H1 (cell line): Measurements from ENCODE around the gene PER2. TPM values are rescaled to one million over a fixed set of nuclear protein-coding genes. Genes with fewer than 3 reads are reported as not detected.

Source experiments
- CTCF ChIA-PET: fragments of 300-600 bp; sonication (Branson Sonifier 250); formaldehyde crosslinking; loops from one replicate; lab custom pipeline; 2021; ENCODE audit not compliant: partially characterized antibody; lab: Charles Lee
- POLR2A ChIA-PET: fragments of 300-600 bp; sonication (Branson Sonifier 250); formaldehyde crosslinking; loops from one replicate; lab custom pipeline; 2021; ENCODE audit warnings: inconsistent platforms; ENCODE audit not compliant: partially characterized antibody; lab: Charles Lee
- DNase-seq, 2 experiments: peaks; one replicate each; pipeline versions ENCODE4 v3.0.0 to v3.0.0-alpha.2; 2010 to 2022; ENCODE audit warnings: low spot score in 2 of 2, low read depth in 1 of 2, mixed read lengths in 1 of 2
- FAIRE-seq: peaks from 2 replicates; lab custom pipeline; 2011; peaks lifted over from hg19 to GRCh38; lab: Jason Lieb, UNC
- H2AFZ ChIP-seq: 2 replicates; pipeline ENCODE4 v1.8.1; 2012; ENCODE audit warnings: low read length, inconsistent platforms
- H2AK5ac ChIP-seq: 2 replicates; pipeline ENCODE4 v1.6.1; 2013; ENCODE audit warnings: low read depth, low read length
- H2BK120ac ChIP-seq: replicated peaks from 2 replicates; pipeline ENCODE3; 2013; ENCODE audit warnings: low read depth, low read length, inconsistent platforms
- H2BK12ac ChIP-seq: 2 replicates; pipeline ENCODE4 v1.6.1; 2013; ENCODE audit warnings: low read depth, low read length
- H2BK15ac ChIP-seq: 2 replicates; pipeline ENCODE4 v1.6.1; 2013; ENCODE audit warnings: low read length
- H2BK20ac ChIP-seq: 2 replicates; pipeline ENCODE4 v1.6.1; 2013; ENCODE audit warnings: low read length
- H2BK5ac ChIP-seq: 2 replicates; pipeline ENCODE4 v1.6.1; 2013; ENCODE audit warnings: low read depth, low read length
- H3K14ac ChIP-seq: 2 replicates; pipeline ENCODE4 v1.6.1; 2013; ENCODE audit warnings: inconsistent platforms; ENCODE audit not compliant: insufficient read length
- H3K18ac ChIP-seq: 2 replicates; pipeline ENCODE4 v1.6.1; 2013; ENCODE audit warnings: low read length; ENCODE audit errors: extremely low read depth
- H3K23ac ChIP-seq: 2 replicates; pipeline ENCODE4 v1.6.1; 2013; ENCODE audit warnings: inconsistent platforms; ENCODE audit not compliant: insufficient read length
- H3K23me2 ChIP-seq: 2 replicates; pipeline ENCODE4 v1.6.1; 2013; ENCODE audit warnings: low read depth, low read length
- H3K27ac ChIP-seq: 2 replicates; pipeline ENCODE4 v1.6.1; 2011; ENCODE audit warnings: low read depth, low read length, inconsistent platforms
- H3K27me3 ChIP-seq, 4 experiments: replicated peaks in 1 of 4; 1 replicate in 1 of 4; 2 replicates in 3 of 4; pipeline versions ENCODE4 v1.6.1 to v1.8.1; 2011 to 2013; ENCODE audit warnings: low read length in 3 of 4, mild to moderate bottlenecking in 3 of 4, inconsistent platforms in 2 of 4, mixed read lengths in 2 of 4, moderate library complexity in 1 of 4; ENCODE audit not compliant: control insufficient read depth in 3 of 4, insufficient read depth in 3 of 4; ENCODE audit errors: extremely low read depth in 1 of 4
- H3K36me3 ChIP-seq, 4 experiments: 2 replicates each; pipeline versions ENCODE4 v1.6.1 to v1.8.1; 2011 to 2013; ENCODE audit warnings: mild to moderate bottlenecking in 4 of 4, low read length in 3 of 4, moderate library complexity in 2 of 4, control low read depth in 1 of 4, inconsistent platforms in 1 of 4; ENCODE audit not compliant: insufficient read depth in 4 of 4, control insufficient read depth in 2 of 4
- H3K4ac ChIP-seq: replicated peaks from 2 replicates; pipeline ENCODE3; 2013; ENCODE audit warnings: low read length, low read depth, mixed read lengths, inconsistent platforms; ENCODE audit not compliant: insufficient read length
- H3K4me1 ChIP-seq, 4 experiments: replicated peaks in 1 of 4; 1 replicate in 1 of 4; 2 replicates in 3 of 4; pipeline versions ENCODE4 v1.6.1 to v1.8.1; 2011 to 2013; ENCODE audit warnings: low read length in 3 of 4, inconsistent platforms in 2 of 4, mixed read lengths in 1 of 4; ENCODE audit not compliant: insufficient read depth in 4 of 4, control insufficient read depth in 3 of 4
- H3K4me2 ChIP-seq, 2 experiments: 2 replicates each; pipeline versions ENCODE4 v1.6.1 to v1.8.1; 2011 to 2013; ENCODE audit warnings: low read depth in 2 of 2, low read length in 2 of 2, control low read depth in 1 of 2, inconsistent platforms in 1 of 2, mild to moderate bottlenecking in 1 of 2; ENCODE audit not compliant: insufficient read depth in 1 of 2
- H3K4me3 ChIP-seq, 4 experiments: fragments of 200-600, 300-600 bp in 1 of 4; sonication (generic), shearing (Covaris generic), sonication (Bioruptor Twin) in 1 of 4; 2 replicates each; pipeline versions ENCODE4 v1.5.1 to v1.8.1; 2011 to 2016; ENCODE audit warnings: low read length in 4 of 4, low read depth in 3 of 4, control low read depth in 2 of 4, inconsistent platforms in 2 of 4, mild to moderate bottlenecking in 2 of 4, mixed read lengths in 1 of 4, moderate library complexity in 1 of 4; ENCODE audit not compliant: insufficient read depth in 2 of 4; ENCODE audit errors: extremely low read depth in 1 of 4
- H3K56ac ChIP-seq: replicated peaks from 2 replicates; pipeline ENCODE3; 2013; ENCODE audit warnings: low read depth, mild to moderate bottlenecking, mixed read lengths, low read length, inconsistent platforms; ENCODE audit not compliant: insufficient read length
- H3K79me1 ChIP-seq: 2 replicates; pipeline ENCODE4 v1.6.1; 2013; ENCODE audit warnings: low read depth, low read length, control low read depth
- H3K79me2 ChIP-seq, 2 experiments: 2 replicates each; pipeline versions ENCODE4 v1.6.1 to v1.8.1; 2012 to 2013; ENCODE audit warnings: low read length in 2 of 2, mild to moderate bottlenecking in 2 of 2, inconsistent platforms in 1 of 2; ENCODE audit not compliant: insufficient read depth in 2 of 2, control insufficient read depth in 1 of 2
- H3K9ac ChIP-seq, 4 experiments: replicated peaks in 1 of 4; 1 replicate in 1 of 4; 2 replicates in 3 of 4; pipeline versions ENCODE4 v1.6.1 to v1.8.1; 2011 to 2013; ENCODE audit warnings: low read depth in 3 of 4, low read length in 3 of 4, control low read depth in 2 of 4, mild to moderate bottlenecking in 2 of 4, moderate library complexity in 2 of 4, inconsistent platforms in 1 of 4; ENCODE audit errors: extremely low read depth in 1 of 4
- H3K9me3 ChIP-seq, 2 experiments: 2 replicates each; pipeline versions ENCODE4 v1.6.1 to v1.8.1; 2012 to 2013; ENCODE audit warnings: mild to moderate bottlenecking in 2 of 2, moderate library complexity in 2 of 2, control low read depth in 1 of 2, inconsistent platforms in 1 of 2, low read depth in 1 of 2, low read length in 1 of 2, mixed read lengths in 1 of 2; ENCODE audit not compliant: insufficient read depth in 2 of 2
- H4K20me1 ChIP-seq, 2 experiments: replicated peaks in 1 of 2; 2 replicates each; pipeline versions ENCODE3 to v1.8.1; 2011 to 2013; ENCODE audit warnings: inconsistent platforms in 2 of 2, low read length in 2 of 2, mild to moderate bottlenecking in 1 of 2; ENCODE audit not compliant: insufficient read depth in 2 of 2, control insufficient read depth in 1 of 2
- H4K5ac ChIP-seq: 2 replicates; pipeline ENCODE4 v1.6.1; 2013; ENCODE audit warnings: low read length, low read depth, mixed read lengths, inconsistent platforms; ENCODE audit not compliant: insufficient read length
- H4K8ac ChIP-seq: 2 replicates; pipeline ENCODE4 v1.8.0; 2013; ENCODE audit warnings: mild to moderate bottlenecking, moderate library complexity, low read length, inconsistent platforms; ENCODE audit not compliant: insufficient read depth; ENCODE audit errors: extremely low read depth
- H4K91ac ChIP-seq: replicated peaks from 2 replicates; pipeline ENCODE3; 2013; ENCODE audit warnings: low read length, mixed read lengths, inconsistent platforms; ENCODE audit not compliant: insufficient read length
- ASH2L ChIP-seq: fragments of 200-600, 300-600 bp; sonication (generic); IDR thresholded peaks from one replicate; pipeline ENCODE4 v1.7.1; 2017; ENCODE audit warnings: low read length
- BCL11A ChIP-seq, 2 experiments: IDR thresholded peaks; one replicate each; pipeline ENCODE4 v1.6.1; 2011; ENCODE audit warnings: low read depth in 2 of 2, low read length in 2 of 2, mild to moderate bottlenecking in 2 of 2
- CHD1 ChIP-seq: IDR thresholded peaks from 2 replicates; pipeline ENCODE4 v1.6.1; 2012; ENCODE audit warnings: low read depth, low read length, improper control_type of control experiment
- CREB1 ChIP-seq: IDR thresholded peaks from 2 replicates; pipeline ENCODE4 v1.6.1; 2012; ENCODE audit warnings: inconsistent platforms
- CTCF ChIP-seq, 3 experiments: IDR thresholded peaks; 1 replicate in 2 of 3; 2 replicates in 1 of 3; pipeline versions ENCODE4 v1.5.1 to v1.6.1; 2011; ENCODE audit warnings: low read length in 3 of 3, mild to moderate bottlenecking in 3 of 3, inconsistent platforms in 2 of 3, low read depth in 1 of 3, moderate library complexity in 1 of 3; ENCODE audit not compliant: insufficient read depth in 1 of 3; ENCODE audit errors: control extremely low read depth in 1 of 3
- EP300 ChIP-seq, 2 experiments: IDR thresholded peaks; 1 replicate in 1 of 2; 2 replicates in 1 of 2; pipeline ENCODE4 v1.6.1; 2011 to 2012; ENCODE audit warnings: low read depth in 2 of 2, low read length in 2 of 2, mild to moderate bottlenecking in 2 of 2, borderline replicate concordance in 1 of 2, inconsistent platforms in 1 of 2, moderate library complexity in 1 of 2
- MAX ChIP-seq: IDR thresholded peaks from 2 replicates; pipeline ENCODE4 v1.6.1; 2012; ENCODE audit warnings: inconsistent platforms
- RBBP5 ChIP-seq: IDR thresholded peaks from 2 replicates; pipeline ENCODE4 v1.7.1; 2012; ENCODE audit warnings: low read depth, mild to moderate bottlenecking, inconsistent platforms, low read length, moderate library complexity, borderline replicate concordance
- SIRT6 ChIP-seq: IDR thresholded peaks from one replicate; pipeline ENCODE4 v1.7.1; 2012; ENCODE audit warnings: low read length, inconsistent platforms
- SP4 ChIP-seq: IDR thresholded peaks from 2 replicates; pipeline ENCODE4 v1.6.1; 2012; ENCODE audit warnings: low read length, inconsistent platforms
- TEAD4 ChIP-seq: IDR thresholded peaks from 2 replicates; pipeline ENCODE4 v1.6.1; 2012; ENCODE audit warnings: low read depth, low read length, inconsistent platforms, mixed read lengths
- WGBS, 2 experiments: shearing (Covaris generic) in 1 of 2; methylation state at CpG; one replicate each; pipeline versions ENCODE4 v1.1.6 to v1.1.7; 2013 to 2015; ENCODE audit warnings: low lambda C conversion rate in 2 of 2, mixed read lengths in 2 of 2, inconsistent platforms in 1 of 2, low coverage in 1 of 2, missing lambda C conversion rate in 1 of 2; ENCODE audit not compliant: insufficient replicate concordance in 2 of 2, insufficient coverage in 1 of 2, insufficient read length in 1 of 2; ENCODE audit errors: extremely low coverage in 1 of 2, missing lambda C conversion rate in 1 of 2; 5-methylcytosine and 5-hydroxymethylcytosine counted together
- polyA plus RNA-seq, 7 experiments: library from polyadenylated mRNA; depleted of rRNA in 3 of 7; stranded (reverse) in 5 of 7; unstranded in 2 of 7; fragments of >200 nt in 5 of 7; fragments of 200-250 nt in 2 of 7; gene quantifications; 1 replicate in 5 of 7; 2 replicates in 1 of 7; 4 replicates in 1 of 7; pipeline versions ENCODE4 v1.2.1 to v1.2.3, GENCODE V29; 2011 to 2013; ENCODE audit warnings: missing spikeins in 2 of 7, mixed read lengths in 2 of 7
- total RNA-seq: library from RNA; stranded (reverse); fragmentation: NEBNext Ultra II Directional; extraction: Animal tissue kit (Norgen Biotek cat#: 25700); gene quantifications from 2 replicates; pipeline ENCODE4 v1.2.1, GENCODE V29; 2021

PER2 gene
- total and polyA plus RNA-seq, 2 of the 8 experiments (the other 6 are each of a cell fraction or from before 2014, with no cell fraction given) = 0.91 to 5.5 TPM

DNA sequence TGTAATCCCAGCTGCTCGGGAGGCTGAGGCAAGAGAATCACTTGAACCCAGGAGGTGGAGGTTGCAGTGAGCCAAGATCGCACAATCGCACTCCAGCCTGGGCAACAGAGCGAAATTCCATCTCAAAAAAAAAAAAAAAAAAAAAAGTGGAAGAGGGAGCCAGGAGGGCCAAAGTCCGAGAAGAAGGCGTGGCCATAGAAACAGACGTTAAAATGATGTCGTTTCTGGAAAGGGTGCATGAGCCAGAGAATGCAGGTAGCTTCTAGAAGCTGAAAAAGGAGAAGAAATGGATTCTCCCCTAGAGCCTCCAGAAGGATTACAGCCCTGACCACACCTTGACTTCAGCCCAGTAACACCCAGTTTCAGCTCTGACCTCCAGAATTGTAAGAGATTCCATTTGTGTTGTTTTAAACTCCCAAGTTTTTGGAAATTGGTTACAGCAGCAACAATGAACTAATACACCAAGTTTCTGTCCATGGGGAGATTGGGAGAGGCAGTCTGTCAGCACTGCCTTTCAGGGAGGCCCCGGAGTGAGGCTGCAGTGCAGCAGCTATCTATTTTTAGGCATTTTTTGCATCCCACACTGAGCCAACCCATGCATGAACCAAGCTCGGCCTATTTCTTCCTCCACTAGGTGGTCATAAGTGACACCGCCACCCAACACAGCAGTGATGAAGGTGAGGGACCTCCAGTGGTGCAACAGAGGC lies 17.7 kb upstream of the PER2 start:
- Histone ChIP-seq H4K20me1 (no peaks in the 10 kb centered on the region), H2BK120ac (no peak overlapping the region), H2BK12ac (no peak overlapping the region), H3K9me3 (no peaks in the 10 kb centered on the region), H2BK15ac (no peak overlapping the region), H3K4me2 (no peak overlapping the region), H4K5ac (no peak overlapping the region), H3K4me1 (peaks cover 0 to 3% (median 0%) of the 10 kb centered on the region in 4 experiments; a peak in 1 of 7 replicates), H3K4ac (no peak overlapping the region), H4K91ac (no peak overlapping the region), H2AK5ac (no peak overlapping the region), H3K14ac (no peak overlapping the region), H3K79me1 (no peaks in the 10 kb centered on the region), H3K23ac (no peak overlapping the region), H2AFZ (no peak overlapping the region), H3K23me2 (no peaks in the 10 kb centered on the region), H2BK5ac (no peak overlapping the region), H3K56ac (no peak overlapping the region), H3K18ac (no peak overlapping the region), H2BK20ac (no peak overlapping the region), H3K36me3 (no peaks in the 10 kb centered on the region), H3K27me3 (0 out of 7 replicates have a peak, but pooled peaks cover 0 to 3% (median 0%) of the 10 kb centered on the region in 4 experiments), H4K8ac (no peak overlapping the region), H3K4me3 (no peak overlapping the region), H3K79me2 (no peaks in the 10 kb centered on the region), H3K27ac (no peak overlapping the region), H3K9ac (no peak overlapping the region)
- ChIA-PET CTCF (interaction anchor here (0.8 to 4.8 kb wide), 13 partner anchors 9 to 152 kb away, joined by 3 to 19 read pairs (median 4); partner anchors contain the start of gene TRAF3IP1), POLR2A (no interaction called here)
- FAIRE-seq (no peak), DNase-seq (no peak)
- WGBS, 2 experiments = 83% methylated on average over 6 of the region's 11 CpGs; no CpG with 5 or more reads in 1 of the 2 experiments
- TF ChIP-seq TEAD4 (no peak), MAX (no peak), CHD1 (no peak), CREB1 (no peak), RBBP5 (no peak), CTCF (IDR thresholded peaks at IDR 0.05; ENCODE audit: control extremely low read depth in 1 of 3, insufficient read depth in 1 of 3, low read depth in 1 of 3, low read length in 3 of 3) (no peak), EP300 (IDR thresholded peaks at IDR 0.05; ENCODE audit: borderline replicate concordance in 1 of 2, low read depth in 2 of 2, low read length in 2 of 2) (no peak), SP4 (no peak), ASH2L (no peak), BCL11A (IDR thresholded peaks at IDR 0.05; ENCODE audit: low read depth in 2 of 2, low read length in 2 of 2) (no peak), SIRT6 (no peak)
